Mesothelial cell of epicardium (in vitro differentiated cells): ENCODE results near the gene MAGI2. TPM values are rescaled to one million over a fixed set of nuclear protein-coding genes. Genes with fewer than 3 reads are reported as not detected.
"Not testable (repeated sequence)": the region's sequence is repeated elsewhere in the genome, so short reads cannot be mapped to it uniquely, and the experiment has no call there.

Experiments
- DNase-seq, 2 experiments: peaks; one replicate each; pipeline ENCODE4 v3.0.0; 2021; ENCODE audit warnings: low spot score in 2 of 2; ENCODE audit not compliant: unreplicated experiment in 2 of 2
- H3K27ac Mint-ChIP-seq: 2 replicates; pipeline ENCODE4 v1.8.0; 2021; ENCODE audit warnings: mixed read lengths
- H3K27me3 Mint-ChIP-seq: 2 replicates; pipeline ENCODE4 v1.8.0; 2021; ENCODE audit warnings: low read depth, mixed read lengths
- H3K36me3 Mint-ChIP-seq: 2 replicates; pipeline ENCODE4 v1.8.0; 2021; ENCODE audit warnings: mixed read lengths
- H3K4me1 Mint-ChIP-seq: 2 replicates; pipeline ENCODE4 v1.8.0; 2021; ENCODE audit warnings: mixed read lengths
- H3K4me3 Mint-ChIP-seq: 2 replicates; pipeline ENCODE4 v1.8.0; 2021; ENCODE audit warnings: mild to moderate bottlenecking, moderate library complexity, mixed read lengths
- H3K9me3 Mint-ChIP-seq: 2 replicates; pipeline ENCODE4 v1.8.0; 2021; ENCODE audit warnings: mixed read lengths
- CTCF ChIP-seq: fragments of 200-600 bp; sonication (generic); IDR thresholded peaks from one replicate; pipeline ENCODE4 v1.5.0; 2021; ENCODE audit warnings: antibody characterized with exemption; ENCODE audit not compliant: unreplicated experiment
- total RNA-seq: library from RNA; stranded (reverse); gene quantifications from 3 replicates; pipeline ENCODE4 v1.2.1, GENCODE V29; 2021

MAGI2 gene
- total RNA-seq, 1 donor from 2014 or later = 38.4 TPM

GRCh38 chr7:79079919-79080554, 373.4 kb downstream of the MAGI2 start:
- TF ChIP-seq CTCF = no peak
- DNase-seq = no peak
- H3K27ac Mint-ChIP-seq = no peak overlapping the region

GRCh38 chr7:79078273-79078672, 375.2 kb downstream of the MAGI2 start:
- H3K4me1 Mint-ChIP-seq = peaks cover 5% of the 10 kb centered on the region
- H3K36me3 Mint-ChIP-seq = no peaks in the 10 kb centered on the region
- DNase-seq = no peak
- H3K9me3 Mint-ChIP-seq = peaks cover 11% of the 10 kb centered on the region
- no peak for TF ChIP-seq CTCF
- peaks cover 10% of the 10 kb centered on the region for H3K27me3 Mint-ChIP-seq
- H3K27ac Mint-ChIP-seq = no peak overlapping the region
- no peak overlapping the region for H3K4me3 Mint-ChIP-seq

More at GRCh38 chr7:79079919-79080554, 373.4 kb downstream of the MAGI2 start:
- H3K36me3 Mint-ChIP-seq = no peaks in the 10 kb centered on the region
- peaks cover 5% of the 10 kb centered on the region for H3K4me1 Mint-ChIP-seq
- peaks cover 13% of the 10 kb centered on the region for H3K9me3 Mint-ChIP-seq
- H3K4me3 Mint-ChIP-seq = no peak overlapping the region
- peaks cover 6% of the 10 kb centered on the region for H3K27me3 Mint-ChIP-seq

- H3K27ac Mint-ChIP-seq, H3K4me1 Mint-ChIP-seq, DNase-seq, H3K4me3 Mint-ChIP-seq: not testable (repeated sequence)
- peaks cover 13% of the 10 kb centered on the region for H3K36me3 Mint-ChIP-seq
- H3K9me3 Mint-ChIP-seq = peaks cover 35% of the 10 kb centered on the region
- H3K27me3 Mint-ChIP-seq = peaks cover 10% of the 10 kb centered on the region
Measured at GRCh38 chr7:79071187-79071586, 382.3 kb downstream of the MAGI2 start.

- no peak for TF ChIP-seq CTCF
- Mint-ChIP-seq H3K4me1 (peaks cover 19% of the 10 kb centered on the region), H3K27ac (peak overlapping the region; percentile 13), H3K36me3 (peaks cover 11% of the 10 kb centered on the region), H3K9me3 (peaks cover 26% of the 10 kb centered on the region), H3K27me3 (peaks cover 5% of the 10 kb centered on the region), H3K4me3 (no peak overlapping the region)
- no peak for DNase-seq
Measured at GRCh38 chr7:79064187-79064823, 389.2 kb downstream of the MAGI2 start.

GRCh38 chr7:79063019-79063698, 390.3 kb downstream of the MAGI2 start:
- H3K4me3 Mint-ChIP-seq = no peak overlapping the region
- peaks cover 19% of the 10 kb centered on the region for H3K9me3 Mint-ChIP-seq
- no peak for DNase-seq
- H3K4me1 Mint-ChIP-seq = peaks cover 21% of the 10 kb centered on the region
- no peak overlapping the region for H3K27ac Mint-ChIP-seq
- no peaks in the 10 kb centered on the region for H3K27me3 Mint-ChIP-seq
- TF ChIP-seq CTCF = no peak
- peaks cover 8% of the 10 kb centered on the region for H3K36me3 Mint-ChIP-seq

GRCh38 chr7:79060498-79060897, 393.0 kb downstream of the MAGI2 start:
- Mint-ChIP-seq H3K4me1 (peaks cover 42% of the 10 kb centered on the region), H3K9me3 (no peaks in the 10 kb centered on the region), H3K4me3 (no peak overlapping the region), H3K27ac (no peak overlapping the region), H3K36me3 (peaks cover 3% of the 10 kb centered on the region), H3K27me3 (no peaks in the 10 kb centered on the region)
- no peak for TF ChIP-seq CTCF
- DNase-seq = no peak
